ENCODE data around the gene DENND1C. TPM values are rescaled to one million over a fixed set of nuclear protein-coding genes. Genes with fewer than 3 reads are reported as not detected.

Gene DENND1C
- total and polyA plus RNA-seq, 8 donors: 0.51 to 3.2 (median 1.7) TPM

DNA sequence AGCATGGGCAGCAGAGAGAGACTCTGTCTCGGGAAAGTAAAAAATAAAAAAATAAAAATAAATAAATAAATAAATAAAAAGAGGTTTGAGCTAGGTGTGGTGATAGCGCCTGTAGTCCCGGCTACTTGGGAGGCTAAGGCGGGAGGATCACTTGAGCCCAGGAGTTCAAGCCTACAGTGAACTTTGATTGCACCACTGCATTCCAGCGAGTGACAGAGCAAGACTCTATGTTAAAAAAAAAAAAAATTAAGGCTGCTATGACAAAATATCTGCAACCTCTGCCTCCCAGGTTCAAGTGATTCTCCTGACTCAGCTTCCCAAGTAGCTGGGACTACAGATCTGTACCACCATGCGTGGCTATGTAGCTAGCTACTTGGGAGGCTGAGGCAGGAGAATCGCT, 3.2 kb upstream of the DENND1C start:
- ATAC-seq (no peak), FAIRE-seq (no peak), DNase-seq (no peak)
- Histone ChIP-seq H3K4me1 (no peaks in the 10 kb centered on the region), H3K27me3 (no peaks in the 10 kb centered on the region), H3K36me3 (no peaks in the 10 kb centered on the region), H3K27ac (no peak overlapping the region), H3K9me3 (no peaks in the 10 kb centered on the region), H3K4me3 (no peak overlapping the region)
- 89 to 90% methylated on average over 7 of the region's 7 CpGs for WGBS, 2 donors
- intact Hi-C loops (cut with DNase I): no loop called here
- TF ChIP-seq, protein P1, sequence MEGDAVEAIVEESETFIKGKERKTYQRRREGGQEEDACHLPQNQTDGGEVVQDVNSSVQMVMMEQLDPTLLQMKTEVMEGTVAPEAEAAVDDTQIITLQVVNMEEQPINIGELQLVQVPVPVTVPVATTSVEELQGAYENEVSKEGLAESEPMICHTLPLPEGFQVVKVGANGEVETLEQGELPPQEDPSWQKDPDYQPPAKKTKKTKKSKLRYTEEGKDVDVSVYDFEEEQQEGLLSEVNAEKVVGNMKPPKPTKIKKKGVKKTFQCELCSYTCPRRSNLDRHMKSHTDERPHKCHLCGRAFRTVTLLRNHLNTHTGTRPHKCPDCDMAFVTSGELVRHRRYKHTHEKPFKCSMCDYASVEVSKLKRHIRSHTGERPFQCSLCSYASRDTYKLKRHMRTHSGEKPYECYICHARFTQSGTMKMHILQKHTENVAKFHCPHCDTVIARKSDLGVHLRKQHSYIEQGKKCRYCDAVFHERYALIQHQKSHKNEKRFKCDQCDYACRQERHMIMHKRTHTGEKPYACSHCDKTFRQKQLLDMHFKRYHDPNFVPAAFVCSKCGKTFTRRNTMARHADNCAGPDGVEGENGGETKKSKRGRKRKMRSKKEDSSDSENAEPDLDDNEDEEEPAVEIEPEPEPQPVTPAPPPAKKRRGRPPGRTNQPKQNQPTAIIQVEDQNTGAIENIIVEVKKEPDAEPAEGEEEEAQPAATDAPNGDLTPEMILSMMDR (IDR thresholded peaks at IDR 0.05): no peak

DNA sequence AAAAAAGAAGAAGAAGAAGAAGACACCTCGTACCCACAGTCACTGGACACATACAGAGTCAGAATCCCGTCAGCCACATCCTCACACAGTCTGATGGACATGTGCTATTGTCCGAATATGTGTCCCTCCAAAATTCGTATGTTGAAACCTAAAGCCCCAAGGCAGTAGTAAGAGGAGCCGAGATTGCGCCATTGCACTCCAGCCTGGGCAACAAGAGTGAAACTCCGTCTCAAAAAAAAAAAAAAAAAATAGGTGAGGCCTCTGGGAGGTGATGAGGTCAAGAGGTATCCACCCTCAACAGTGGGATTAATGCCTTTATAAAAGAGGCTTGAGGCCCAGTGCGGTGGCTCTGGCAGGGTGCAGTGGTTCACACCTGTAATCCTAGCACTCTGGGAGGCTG, 2.6 kb upstream of the DENND1C start:
- no peak overlapping the region for H3K4me3 ChIP-seq
- no peaks in the 10 kb centered on the region for H3K9me3 ChIP-seq
- FAIRE-seq (no peak), ATAC-seq (no peak), DNase-seq (no peak)
- TF ChIP-seq, protein P1 (IDR thresholded peaks at IDR 0.05): no peak
- WGBS, 2 donors: 81 to 85% methylated on average over 8 of the region's 8 CpGs
- no peaks in the 10 kb centered on the region for H3K4me1 ChIP-seq
- H3K27ac ChIP-seq: no peak overlapping the region
- no peaks in the 10 kb centered on the region for H3K27me3 ChIP-seq
- intact Hi-C loops (cut with DNase I): no loop called here
- no peaks in the 10 kb centered on the region for H3K36me3 ChIP-seq

DNA sequence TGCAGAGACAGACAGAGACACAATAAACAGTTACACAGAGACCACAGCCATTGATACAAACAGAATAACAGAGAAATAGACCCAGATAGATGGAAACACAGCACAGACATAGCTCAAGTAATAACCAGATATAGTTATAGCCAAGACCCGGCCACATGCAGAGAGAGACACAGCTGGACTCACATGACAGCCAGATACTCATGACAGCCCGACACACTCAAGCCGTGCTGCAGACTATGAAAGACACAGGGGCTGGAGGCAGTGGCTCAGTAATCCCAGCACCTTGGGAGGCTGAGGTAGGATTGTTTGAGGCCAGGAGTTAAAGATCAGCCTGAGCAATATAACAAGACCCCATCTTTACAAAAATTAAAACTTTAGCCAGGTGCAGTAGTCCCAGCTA, 1.6 kb upstream of the DENND1C start:
- Histone ChIP-seq H3K9me3 (no peaks in the 10 kb centered on the region), H3K4me1 (no peaks in the 10 kb centered on the region), H3K27me3 (no peaks in the 10 kb centered on the region), H3K27ac (no peak overlapping the region), H3K4me3 (no peak overlapping the region), H3K36me3 (no peaks in the 10 kb centered on the region)
- DNase-seq (no peak), FAIRE-seq (no peak), ATAC-seq (no peak)
- TF ChIP-seq, protein P1 (IDR thresholded peaks at IDR 0.05): no peak
- WGBS, 2 donors: 39 to 46% methylated on average over 3 of the region's 3 CpGs
- intact Hi-C loops (cut with DNase I): no loop called here

GRCh38 chr19:6482343-6482686, 728 bp upstream of the DENND1C start:
- FAIRE-seq: no peak
- no peak overlapping the region for H3K27ac ChIP-seq
- H3K4me3 ChIP-seq: no peak overlapping the region
- H3K4me1 ChIP-seq: no peaks in the 10 kb centered on the region
- WGBS, 2 donors: 92 to 95% methylated on average over 8 of the region's 8 CpGs
- no peak for ATAC-seq
- no peaks in the 10 kb centered on the region for H3K27me3 ChIP-seq
- TF ChIP-seq, protein P1 (IDR thresholded peaks at IDR 0.05): no peak
- intact Hi-C loops (cut with DNase I): no loop called here
- no peak for DNase-seq
- no peaks in the 10 kb centered on the region for H3K9me3 ChIP-seq
- H3K36me3 ChIP-seq: no peaks in the 10 kb centered on the region

DNA sequence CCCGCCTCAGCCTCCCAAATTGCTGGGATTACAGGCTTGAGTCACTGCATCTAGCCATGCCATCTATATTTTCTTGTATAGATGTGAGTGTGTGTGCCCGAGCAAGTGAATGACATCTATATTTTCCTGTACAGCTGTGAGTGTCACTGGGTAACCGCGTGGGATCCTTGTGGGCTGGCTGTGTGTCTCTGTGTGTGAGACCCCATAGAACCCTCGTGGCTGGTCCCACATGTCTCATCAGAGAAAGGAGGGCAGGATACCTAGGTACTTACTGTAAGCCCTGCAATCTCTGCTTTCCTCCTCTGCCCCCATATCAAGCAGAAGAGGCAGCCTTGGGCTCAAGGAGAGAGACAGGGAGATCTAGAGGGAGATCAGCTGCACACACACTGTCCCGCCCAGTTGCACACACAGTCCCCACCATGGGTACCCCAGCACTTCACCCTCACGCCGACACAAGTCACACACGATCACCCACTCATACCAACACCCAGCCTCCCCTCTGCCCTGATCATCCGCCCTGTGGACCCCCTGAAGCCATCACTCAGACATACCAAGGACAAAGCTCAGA, 655 bp downstream of the DENND1C start:
- DNase-seq (no peak), FAIRE-seq (no peak), ATAC-seq (no peak)
- Histone ChIP-seq H3K4me3 (peak overlapping the region in 1 of 4 donors; percentile 18), H3K4me1 (peaks cover 0 to 5% (median 2%) of the 10 kb centered on the region in 3 donors), H3K9me3 (no peaks in the 10 kb centered on the region), H3K27ac (no peak overlapping the region), H3K36me3 (no peaks in the 10 kb centered on the region), H3K27me3 (no peaks in the 10 kb centered on the region)
- intact Hi-C loops (cut with DNase I): no loop called here
- 63 to 76% methylated on average over 10 of the region's 10 CpGs for WGBS, 2 donors
- TF ChIP-seq, protein P1 (IDR thresholded peaks at IDR 0.05): no peak
